HEK293 (cell line): ENCODE results near the gene SNN.

Experiments
- ELK4 ChIP-seq: IDR thresholded peaks from 2 replicates; pipeline ENCODE4 v1.6.1; 2011; ENCODE audit warnings: mild to moderate bottlenecking, low read depth, low read length, borderline replicate concordance
- GLIS1 ChIP-seq: fragments of 450-650 bp; formaldehyde crosslinking; IDR thresholded peaks from 2 replicates; pipeline ENCODE4 v1.5.1; 2016; ENCODE audit warnings: missing biosample characterization, missing genetic modification characterization
- PRDM1 ChIP-seq: fragments of 450-650 bp; formaldehyde crosslinking; IDR thresholded peaks from 2 replicates; pipeline ENCODE4; 2016; ENCODE audit warnings: missing biosample characterization, missing genetic modification characterization
- PRDM2 ChIP-seq: fragments of 450-650 bp; formaldehyde crosslinking; IDR thresholded peaks from 2 replicates; pipeline ENCODE4 v1.5.1; 2016; ENCODE audit warnings: missing biosample characterization, missing genetic modification characterization, borderline replicate concordance
- WT1 ChIP-seq: fragments of 450-650 bp; formaldehyde crosslinking; IDR thresholded peaks from 2 replicates; pipeline ENCODE4 v1.5.1; 2016; ENCODE audit warnings: missing biosample characterization, missing genetic modification characterization
- YY1 ChIP-seq: fragments of 450-650 bp; formaldehyde crosslinking; IDR thresholded peaks from 2 replicates; pipeline ENCODE4 v1.5.1; 2018; ENCODE audit warnings: missing biosample characterization, missing genetic modification characterization
- ZBTB20 ChIP-seq: fragments of 450-650 bp; formaldehyde crosslinking; IDR thresholded peaks from 2 replicates; pipeline ENCODE4 v1.5.1; 2016; ENCODE audit warnings: missing biosample characterization, missing genetic modification characterization
- ZBTB48 ChIP-seq: fragments of 450-650 bp; formaldehyde crosslinking; IDR thresholded peaks from 2 replicates; pipeline ENCODE4 v1.5.1; 2016; ENCODE audit warnings: missing biosample characterization, missing genetic modification characterization
- ZFP37 ChIP-seq: fragments of 450-650 bp; formaldehyde crosslinking; IDR thresholded peaks from 2 replicates; pipeline ENCODE4 v1.5.1; 2016; ENCODE audit warnings: missing biosample characterization, missing genetic modification characterization
- ZFP69B ChIP-seq: fragments of 450-650 bp; formaldehyde crosslinking; IDR thresholded peaks from 2 replicates; pipeline ENCODE4 v1.5.1; 2016; ENCODE audit warnings: missing biosample characterization, missing genetic modification characterization
- ZNF114 ChIP-seq: fragments of 450-650 bp; formaldehyde crosslinking; IDR thresholded peaks from 2 replicates; pipeline ENCODE4 v1.5.0; 2017; ENCODE audit warnings: missing biosample characterization, missing genetic modification characterization
- ZNF132 ChIP-seq: fragments of 450-650 bp; formaldehyde crosslinking; IDR thresholded peaks from 2 replicates; pipeline ENCODE4 v1.5.1; 2017; ENCODE audit warnings: missing biosample characterization, missing genetic modification characterization, borderline replicate concordance
- ZNF146 ChIP-seq: fragments of 450-650 bp; formaldehyde crosslinking; IDR thresholded peaks from 2 replicates; pipeline ENCODE4 v1.5.1; 2016; ENCODE audit warnings: missing biosample characterization, missing genetic modification characterization
- ZNF18 ChIP-seq: fragments of 450-650 bp; formaldehyde crosslinking; IDR thresholded peaks from 2 replicates; pipeline ENCODE4 v1.5.1; 2016; ENCODE audit warnings: missing biosample characterization, missing genetic modification characterization
- ZNF2 ChIP-seq: fragments of 450-650 bp; formaldehyde crosslinking; IDR thresholded peaks from 2 replicates; pipeline ENCODE4 v1.5.1; 2016; ENCODE audit warnings: missing biosample characterization, missing genetic modification characterization
- ZNF202 ChIP-seq: fragments of 450-650 bp; formaldehyde crosslinking; IDR thresholded peaks from 2 replicates; pipeline ENCODE4 v1.5.1; 2016; ENCODE audit warnings: missing biosample characterization, missing genetic modification characterization, borderline replicate concordance
- ZNF214 ChIP-seq: fragments of 450-650 bp; formaldehyde crosslinking; IDR thresholded peaks from 2 replicates; pipeline ENCODE4 v1.5.1; 2017; ENCODE audit warnings: missing biosample characterization, mild to moderate bottlenecking, missing genetic modification characterization, borderline replicate concordance
- ZNF239 ChIP-seq: fragments of 450-650 bp; formaldehyde crosslinking; IDR thresholded peaks from 2 replicates; pipeline ENCODE4 v1.5.1; 2016; ENCODE audit warnings: missing biosample characterization, missing genetic modification characterization
- ZNF26 ChIP-seq: fragments of 450-650 bp; formaldehyde crosslinking; IDR thresholded peaks from 2 replicates; pipeline ENCODE4 v1.5.1; 2016; ENCODE audit warnings: missing biosample characterization, missing genetic modification characterization
- ZNF558 ChIP-seq: fragments of 450-650 bp; formaldehyde crosslinking; IDR thresholded peaks from 2 replicates; pipeline ENCODE4 v1.5.1; 2016; ENCODE audit warnings: missing biosample characterization, missing genetic modification characterization
- ZNF629 ChIP-seq: fragments of 450-650 bp; formaldehyde crosslinking; IDR thresholded peaks from 2 replicates; pipeline ENCODE4 v1.5.1; 2017; ENCODE audit warnings: missing biosample characterization, missing genetic modification characterization
- ZNF707 ChIP-seq: fragments of 450-650 bp; formaldehyde crosslinking; IDR thresholded peaks from 2 replicates; pipeline ENCODE4 v1.5.1; 2016; ENCODE audit warnings: missing biosample characterization, missing genetic modification characterization
- ZNF747 ChIP-seq: fragments of 450-650 bp; formaldehyde crosslinking; IDR thresholded peaks from 2 replicates; pipeline ENCODE4 v1.5.1; 2016; ENCODE audit warnings: missing biosample characterization, missing genetic modification characterization
- ZNF768 ChIP-seq: fragments of 450-650 bp; formaldehyde crosslinking; IDR thresholded peaks from 2 replicates; pipeline ENCODE4 v1.5.1; 2018; ENCODE audit warnings: missing biosample characterization, mild to moderate bottlenecking, missing genetic modification characterization
- ZSCAN30 ChIP-seq: fragments of 450-650 bp; IDR thresholded peaks from 2 replicates; pipeline ENCODE4 v1.5.1; 2018; ENCODE audit warnings: missing biosample characterization, mild to moderate bottlenecking, missing genetic modification characterization, moderate library complexity
- TF ChIP-seq, protein P1 (sequence below): fragments of 450-650 bp; formaldehyde crosslinking; IDR thresholded peaks from 2 replicates; pipeline ENCODE4 v1.5.1; 2016; ENCODE audit warnings: missing biosample characterization, missing genetic modification characterization
- TF ChIP-seq, protein P2 (sequence below): fragments of 450-650 bp; formaldehyde crosslinking; IDR thresholded peaks from 2 replicates; pipeline ENCODE4 v1.5.1; 2016; ENCODE audit warnings: missing biosample characterization, missing genetic modification characterization

SNN gene

GRCh38 chr16:11639925-11640899, 28.0 kb upstream of the SNN start (continued):
- no peak for TF ChIP-seq ZNF132 (tag by site-specific recombination)
- TF ChIP-seq GLIS1 (tag by site-specific recombination), result peak; percentile 32; the same call in 1 of the 2 replicates
- no peak for TF ChIP-seq ZNF707
- no peak for TF ChIP-seq ZNF768 (tag by site-specific recombination)
- peak; percentile 29; the same call in 1 of the 2 replicates for TF ChIP-seq ZNF2
- no peak for TF ChIP-seq ZNF146 (tag by site-specific recombination)
- no peak for TF ChIP-seq ELK4
- 0 out of 2 replicates have a peak, but pooled peaks have one; percentile 49 for TF ChIP-seq ZNF558
- no peak for TF ChIP-seq ZNF202 (tag by site-specific recombination)
- TF ChIP-seq ZNF747, result no peak
- TF ChIP-seq ZNF18 (tag by site-specific recombination), result no peak
- no peak for TF ChIP-seq ZNF214
- TF ChIP-seq ZBTB48, result peak; percentile 49; the same call in 1 of the 2 replicates
- no peak for TF ChIP-seq WT1 (tag by site-specific recombination)
- 0 out of 2 replicates have a peak, but pooled peaks have one; percentile 37 for TF ChIP-seq ZFP69B (tag by site-specific recombination)
- peak; percentile 98 for TF ChIP-seq ZNF629
- TF ChIP-seq ZNF239, result no peak
- TF ChIP-seq ZSCAN30 (tag by site-specific recombination), result no peak
- TF ChIP-seq, protein P1, sequence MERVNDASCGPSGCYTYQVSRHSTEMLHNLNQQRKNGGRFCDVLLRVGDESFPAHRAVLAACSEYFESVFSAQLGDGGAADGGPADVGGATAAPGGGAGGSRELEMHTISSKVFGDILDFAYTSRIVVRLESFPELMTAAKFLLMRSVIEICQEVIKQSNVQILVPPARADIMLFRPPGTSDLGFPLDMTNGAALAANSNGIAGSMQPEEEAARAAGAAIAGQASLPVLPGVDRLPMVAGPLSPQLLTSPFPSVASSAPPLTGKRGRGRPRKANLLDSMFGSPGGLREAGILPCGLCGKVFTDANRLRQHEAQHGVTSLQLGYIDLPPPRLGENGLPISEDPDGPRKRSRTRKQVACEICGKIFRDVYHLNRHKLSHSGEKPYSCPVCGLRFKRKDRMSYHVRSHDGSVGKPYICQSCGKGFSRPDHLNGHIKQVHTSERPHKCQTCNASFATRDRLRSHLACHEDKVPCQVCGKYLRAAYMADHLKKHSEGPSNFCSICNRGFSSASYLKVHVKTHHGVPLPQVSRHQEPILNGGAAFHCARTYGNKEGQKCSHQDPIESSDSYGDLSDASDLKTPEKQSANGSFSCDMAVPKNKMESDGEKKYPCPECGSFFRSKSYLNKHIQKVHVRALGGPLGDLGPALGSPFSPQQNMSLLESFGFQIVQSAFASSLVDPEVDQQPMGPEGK (tag by site-specific recombination), result peak; percentile 85
- no peak for TF ChIP-seq PRDM1
- no peak for TF ChIP-seq ZFP37 (tag by site-specific recombination)
- no peak for TF ChIP-seq ZNF26 (tag by site-specific recombination)
- TF ChIP-seq, protein P2, sequence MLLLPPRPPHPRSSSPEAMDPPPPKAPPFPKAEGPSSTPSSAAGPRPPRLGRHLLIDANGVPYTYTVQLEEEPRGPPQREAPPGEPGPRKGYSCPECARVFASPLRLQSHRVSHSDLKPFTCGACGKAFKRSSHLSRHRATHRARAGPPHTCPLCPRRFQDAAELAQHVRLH (tag by site-specific recombination), result no peak
- TF ChIP-seq ZNF114 (tag by site-specific recombination), result no peak
- TF ChIP-seq PRDM2 (tag by site-specific recombination), result no peak
- TF ChIP-seq ZBTB20 (tag by site-specific recombination), result peak; percentile 38; the same call in 1 of the 2 replicates
- TF ChIP-seq YY1, result no peak
